OCI-LY1 (cell line): Measurements from ENCODE around the gene PPP6R1.

Source experiments
- EZH2 ChIP-seq: fragments of 200-600 bp; sonication (generic), shearing (Covaris generic); IDR thresholded peaks from 2 replicates; pipeline ENCODE4 v1.8.0; 2017; ENCODE audit warnings: borderline replicate concordance, mixed run types, mild to moderate bottlenecking, antibody characterized with exemption, low read length, moderate library complexity, mixed read lengths
- TF ChIP-seq, protein P1 (sequence below): fragments of 200-600 bp; sonication (generic), shearing (Covaris generic); IDR thresholded peaks from 2 replicates; pipeline ENCODE4 v1.5.1; 2017; ENCODE audit warnings: mild to moderate bottlenecking, antibody characterized with exemption, low read length, moderate library complexity, mixed read lengths

DNA sequence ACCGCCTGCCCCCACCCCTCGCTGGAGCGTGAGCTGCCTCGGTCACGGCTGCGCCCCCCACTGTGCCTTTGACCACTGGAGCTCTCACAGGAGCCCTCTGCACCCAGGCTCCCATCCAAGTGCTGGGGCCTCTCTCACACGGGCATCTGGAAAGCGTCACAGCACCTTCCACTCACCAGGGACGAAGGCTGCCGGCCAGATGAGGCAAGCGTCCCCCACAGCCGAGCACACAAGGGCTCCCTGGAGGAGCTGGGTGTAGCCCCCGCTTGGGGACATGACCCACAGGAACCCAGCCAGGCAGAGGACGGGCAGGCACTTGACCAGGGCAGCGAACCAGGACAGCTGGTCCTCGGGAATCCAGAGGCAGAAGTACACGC, 30.8 kb downstream of the PPP6R1 start:
- TF ChIP-seq, protein P1, sequence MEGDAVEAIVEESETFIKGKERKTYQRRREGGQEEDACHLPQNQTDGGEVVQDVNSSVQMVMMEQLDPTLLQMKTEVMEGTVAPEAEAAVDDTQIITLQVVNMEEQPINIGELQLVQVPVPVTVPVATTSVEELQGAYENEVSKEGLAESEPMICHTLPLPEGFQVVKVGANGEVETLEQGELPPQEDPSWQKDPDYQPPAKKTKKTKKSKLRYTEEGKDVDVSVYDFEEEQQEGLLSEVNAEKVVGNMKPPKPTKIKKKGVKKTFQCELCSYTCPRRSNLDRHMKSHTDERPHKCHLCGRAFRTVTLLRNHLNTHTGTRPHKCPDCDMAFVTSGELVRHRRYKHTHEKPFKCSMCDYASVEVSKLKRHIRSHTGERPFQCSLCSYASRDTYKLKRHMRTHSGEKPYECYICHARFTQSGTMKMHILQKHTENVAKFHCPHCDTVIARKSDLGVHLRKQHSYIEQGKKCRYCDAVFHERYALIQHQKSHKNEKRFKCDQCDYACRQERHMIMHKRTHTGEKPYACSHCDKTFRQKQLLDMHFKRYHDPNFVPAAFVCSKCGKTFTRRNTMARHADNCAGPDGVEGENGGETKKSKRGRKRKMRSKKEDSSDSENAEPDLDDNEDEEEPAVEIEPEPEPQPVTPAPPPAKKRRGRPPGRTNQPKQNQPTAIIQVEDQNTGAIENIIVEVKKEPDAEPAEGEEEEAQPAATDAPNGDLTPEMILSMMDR: no peak
- no peak for TF ChIP-seq EZH2
